Measurements from ENCODE around the gene GLIPR1L1.

The GLIPR1L1 gene

DNA sequence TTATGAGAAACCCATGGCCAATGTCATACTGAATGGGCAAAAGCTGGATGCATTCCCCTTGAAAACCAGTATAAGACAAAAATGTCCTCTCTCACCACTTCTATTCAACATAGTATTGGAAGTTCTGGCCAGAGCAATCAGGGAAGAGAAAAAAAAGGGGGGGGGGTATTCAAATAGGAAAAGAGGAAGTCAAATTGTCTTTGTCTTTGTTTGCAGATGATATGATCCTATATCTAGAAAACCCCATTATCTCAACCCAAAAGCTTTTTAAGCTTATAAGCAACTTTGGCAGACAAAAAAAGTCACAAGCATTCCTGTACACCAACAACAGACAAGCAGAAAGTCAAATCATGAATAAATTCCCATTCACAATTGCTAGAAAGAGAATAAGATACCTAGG is 19.5 kb downstream of the GLIPR1L1 start:
- no peak for DNase-seq

DNA sequence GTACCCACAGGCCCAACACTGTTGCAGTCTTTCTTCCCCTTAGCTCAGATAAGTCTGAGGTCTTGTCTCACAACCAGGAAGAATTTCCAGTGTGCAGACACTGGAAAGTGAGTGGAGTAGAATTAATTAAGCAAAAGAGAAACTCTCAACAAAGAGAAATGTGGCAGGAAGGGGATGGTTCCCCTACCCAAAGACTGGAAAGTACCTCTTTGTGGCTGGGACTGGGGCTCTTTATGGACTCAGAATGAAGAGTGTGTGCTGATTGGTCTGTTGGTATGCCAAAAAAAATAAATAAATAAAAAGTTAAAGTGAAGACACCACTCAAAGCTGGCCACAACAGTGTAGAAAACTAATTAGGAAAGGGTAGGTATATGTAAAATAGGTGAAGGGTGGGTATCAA is 26.4 kb downstream of the GLIPR1L1 start:
- no peak for DNase-seq

GRCh38 chr12:75361408-75361807 is 26.9 kb downstream of the GLIPR1L1 start:
- no peak for DNase-seq

DNA sequence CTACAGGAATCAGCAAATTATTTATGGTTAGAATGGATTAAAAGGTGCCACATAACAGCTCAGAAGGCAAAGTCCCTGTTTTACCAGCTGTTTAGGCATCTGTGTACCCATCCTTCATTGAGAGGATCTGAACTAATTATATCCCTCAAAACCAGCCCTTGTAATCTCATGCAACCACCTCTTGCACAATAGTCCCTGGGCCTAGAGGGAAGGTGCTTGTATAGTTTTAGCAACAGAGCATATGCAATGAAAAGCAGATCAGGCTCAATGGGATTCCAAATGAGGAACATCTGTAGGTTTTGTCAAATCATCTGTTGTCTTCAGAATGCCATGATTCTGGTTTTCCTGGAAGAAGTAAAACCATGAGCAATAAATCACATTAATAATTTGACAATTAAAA is 30.4 kb downstream of the GLIPR1L1 start:
- DNase-seq: no peak

- DNase-seq: no peak
These were observed 32.2 kb downstream of the GLIPR1L1 start for GRCh38 chr12:75366629-75367028.

- no peak for DNase-seq
These were observed 40.5 kb downstream of the GLIPR1L1 start for GRCh38 chr12:75374971-75375370.

DNA sequence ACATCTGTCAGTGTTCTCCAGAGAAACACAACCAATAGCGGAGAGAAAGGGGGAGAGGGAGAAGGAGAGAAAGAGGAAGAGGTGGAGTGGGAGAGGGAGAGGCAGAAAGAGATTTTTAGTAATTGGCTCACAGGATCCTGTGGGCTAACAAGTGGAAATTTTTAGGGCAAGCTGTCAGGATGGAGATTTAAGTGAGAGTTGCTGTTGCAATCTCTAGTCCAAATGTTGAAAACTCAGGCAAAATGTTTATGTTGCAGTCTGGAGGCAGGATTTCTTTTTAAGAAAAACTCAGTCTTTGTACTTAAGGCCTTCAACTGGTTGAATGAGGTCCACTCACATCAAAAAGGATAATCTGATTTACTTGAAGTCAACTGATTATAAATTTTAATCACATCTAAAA is 43.9 kb downstream of the GLIPR1L1 start:
- DNase-seq: no peak

GRCh38 chr12:75389061-75389460 is 54.6 kb downstream of the GLIPR1L1 start:
- no peak for DNase-seq

DNA sequence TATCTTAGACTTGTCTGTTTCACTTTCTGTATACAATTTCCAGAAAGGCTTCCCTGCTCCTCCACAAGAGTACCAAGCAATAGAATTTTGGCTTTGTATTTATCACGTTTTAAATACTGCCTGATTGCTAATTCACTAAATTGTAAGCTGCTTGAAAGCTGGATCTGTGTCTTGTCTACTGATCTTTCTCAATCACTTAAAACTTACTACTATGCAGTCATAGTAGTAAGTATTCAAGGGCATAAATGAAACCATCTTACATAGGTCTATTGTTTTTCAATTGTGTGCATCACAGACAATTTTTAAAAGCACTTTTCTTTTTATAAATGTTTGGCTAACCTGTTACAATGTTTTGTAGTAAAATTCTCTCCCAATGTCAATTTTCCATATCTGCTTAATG is 55.2 kb downstream of the GLIPR1L1 start:
- no peak for DNase-seq

GRCh38 chr12:75390156-75390898 is 55.9 kb downstream of the GLIPR1L1 start:
- no peak for DNase-seq

DNA sequence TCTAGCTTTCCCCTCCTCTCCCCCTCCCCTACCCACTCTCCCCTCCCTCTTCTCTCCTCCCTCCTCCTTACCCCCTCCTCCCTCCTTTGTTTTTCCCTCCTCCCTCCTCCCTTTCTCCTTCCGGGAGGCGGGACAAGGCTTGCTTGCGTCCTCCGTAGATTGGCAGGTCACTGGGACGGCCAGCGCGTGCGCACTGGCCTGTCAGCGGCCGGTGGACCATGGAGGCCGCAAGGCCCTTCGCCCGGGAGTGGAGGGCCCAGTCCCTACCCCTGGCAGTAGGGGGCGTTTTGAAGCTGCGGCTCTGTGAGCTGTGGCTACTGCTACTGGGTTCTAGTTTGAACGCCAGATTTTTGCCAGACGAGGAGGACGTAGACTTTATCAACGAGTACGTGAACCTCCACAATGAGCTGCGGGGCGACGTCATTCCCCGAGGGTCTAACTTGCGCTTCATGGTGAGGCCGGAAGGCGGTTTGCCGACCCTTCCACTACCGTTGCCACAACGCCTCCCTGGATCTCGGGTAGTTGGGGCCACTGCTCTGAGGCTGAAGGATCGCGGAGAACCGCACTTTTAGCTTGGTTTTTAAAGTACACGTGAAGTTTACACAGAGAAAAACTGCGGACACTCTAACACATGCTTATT is 56.5 kb downstream of the GLIPR1L1 start, which contains the start of gene GLIPR1L2:
GLIPR1L2 (plus strand) TSS at position 191 of the 640 bp plus-strand sequence; CDS start at position 219, 28 bp downstream.
- DNase-seq: peak; percentile 91

GRCh38 chr12:75404231-75404630 is 69.8 kb downstream of the GLIPR1L1 start:
- no peak for DNase-seq

DNA sequence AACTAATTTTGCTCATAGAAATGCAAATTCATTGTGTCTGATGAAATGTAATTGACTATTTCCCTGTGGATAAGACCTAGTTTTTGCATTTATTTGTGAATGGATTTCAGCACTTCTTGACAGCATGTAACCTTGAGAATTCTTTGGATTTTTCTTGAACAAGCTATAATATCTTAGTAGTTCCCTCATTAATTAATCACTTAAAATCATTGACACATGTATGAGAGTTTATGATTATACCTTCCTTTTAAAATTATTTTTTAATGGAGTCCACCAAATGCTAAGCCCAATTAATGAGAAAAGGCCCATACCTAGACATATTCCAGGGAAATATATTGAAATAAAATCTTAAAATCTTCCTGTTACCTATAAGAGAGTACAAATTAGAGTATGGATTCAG is 73.2 kb downstream of the GLIPR1L1 start:
- no peak for DNase-seq

- no peak for DNase-seq
These were observed 75.4 kb downstream of the GLIPR1L1 start for GRCh38 chr12:75409830-75410229.

GRCh38 chr12:75414671-75415070 is 80.2 kb downstream of the GLIPR1L1 start:
- DNase-seq: no peak

DNA sequence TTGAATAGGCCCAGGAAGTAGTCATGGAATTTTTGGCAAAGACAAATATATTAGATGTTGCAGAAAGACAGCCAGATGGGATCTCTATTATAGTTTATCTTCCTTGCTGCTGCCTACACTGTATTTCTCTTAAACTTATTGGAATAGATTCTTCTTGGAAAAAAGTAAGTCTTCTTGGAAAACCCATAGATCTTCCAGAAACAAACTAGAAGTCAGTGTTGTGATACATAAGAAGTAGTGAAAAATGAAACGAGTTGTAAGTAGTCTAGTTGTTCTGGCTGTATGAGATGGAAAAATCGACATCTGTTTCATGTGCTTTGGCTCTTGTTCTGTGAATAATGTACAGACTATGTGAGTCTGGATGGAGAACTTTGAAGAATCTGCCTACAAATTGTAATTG is 85.4 kb downstream of the GLIPR1L1 start:
- no peak for DNase-seq
